Measurements from ENCODE around the gene TTLL4.

GRCh38 chr2:218716070-218716469 lies 5.4 kb downstream of the TTLL4 start:
- no peak for TF ChIP-seq CTCF (IDR thresholded peaks at IDR 0.05)
- no peak for TF ChIP-seq POLR2A (IDR thresholded peaks at IDR 0.05)

Measured in breast epithelium (tissue), 3 donors.